Stimulated activated CD4-positive, alpha-beta T cell treated with anti-CD3 and anti-CD28 coated beads, Interleukin-2, amount 100 ng/mL, for 4 hours (primary cell): ENCODE results near the gene PCED1B.

Experiments
- DNase-seq: peaks from one replicate; pipeline ENCODE4 v3.0.0-alpha.2; 2020; ENCODE audit warnings: low read depth

PCED1B gene

GRCh38 chr12:47237751-47238211, 158.4 kb downstream of the PCED1B start:
- DNase-seq: no peak

GRCh38 chr12:47238669-47239114, 159.3 kb downstream of the PCED1B start:
- DNase-seq: no peak

GRCh38 chr12:47242426-47242825, 163.0 kb downstream of the PCED1B start:
- no peak for DNase-seq

GRCh38 chr12:47244835-47245234, 165.4 kb downstream of the PCED1B start:
- DNase-seq: no peak

GRCh38 chr12:47245623-47246022, 166.2 kb downstream of the PCED1B start:
- DNase-seq: no peak

GRCh38 chr12:47247418-47247817, 168.0 kb downstream of the PCED1B start:
- DNase-seq: no peak

- DNase-seq: no peak
These were observed 169.7 kb downstream of the PCED1B start for GRCh38 chr12:47249082-47249481.

- no peak for DNase-seq
These were observed 170.4 kb downstream of the PCED1B start for GRCh38 chr12:47249719-47250357.

GRCh38 chr12:47251919-47252318, 172.5 kb downstream of the PCED1B start:
- no peak for DNase-seq

GRCh38 chr12:47264951-47265350, 185.5 kb downstream of the PCED1B start:
- no peak for DNase-seq

GRCh38 chr12:47265391-47265790, 186.0 kb downstream of the PCED1B start:
- DNase-seq: no peak

- DNase-seq: no peak
These were observed 188.2 kb downstream of the PCED1B start for GRCh38 chr12:47267571-47267970.

- no peak for DNase-seq
These were observed 189.4 kb downstream of the PCED1B start for GRCh38 chr12:47268501-47269454.

- no peak for DNase-seq
These were observed 190.5 kb downstream of the PCED1B start for GRCh38 chr12:47269916-47270315.

- peak; percentile 31 for DNase-seq
These were observed 191.6 kb downstream of the PCED1B start for GRCh38 chr12:47270782-47271664.

- no peak for DNase-seq
These were observed 192.4 kb downstream of the PCED1B start for GRCh38 chr12:47271800-47272239.

- DNase-seq: no peak
These were observed 193.2 kb downstream of the PCED1B start for GRCh38 chr12:47272412-47273190.

- DNase-seq: no peak
These were observed 193.8 kb downstream of the PCED1B start for GRCh38 chr12:47273191-47273626.

GRCh38 chr12:47274760-47275159, 195.3 kb downstream of the PCED1B start:
- DNase-seq: no peak

GRCh38 chr12:47276253-47276620, 196.8 kb downstream of the PCED1B start:
- DNase-seq: no peak

- DNase-seq: peak; percentile 43
These were observed 197.3 kb downstream of the PCED1B start for GRCh38 chr12:47276621-47277309.
